Skeletal muscle satellite cell (primary cell): ENCODE results near the gene PPEF1.
"Not testable (repeated sequence)": the region's sequence is repeated elsewhere in the genome, so short reads cannot be mapped to it uniquely, and the experiment has no call there.

Experiments
- H3K27me3 ChIP-seq: 2 replicates; pipeline ENCODE4 v1.7.0; 2013; ENCODE audit warnings: low read length; ENCODE audit not compliant: control insufficient read depth, insufficient read depth
- H3K36me3 ChIP-seq: 2 replicates; pipeline ENCODE4 v1.7.0; 2013; ENCODE audit warnings: mild to moderate bottlenecking, control low read depth, low read length; ENCODE audit not compliant: insufficient read depth
- H3K4me1 ChIP-seq: 2 replicates; pipeline ENCODE4 v1.7.0; 2013; ENCODE audit warnings: low read length; ENCODE audit not compliant: control insufficient read depth, insufficient read depth
- H3K4me2 ChIP-seq: 2 replicates; pipeline ENCODE4 v1.7.0; 2013; ENCODE audit warnings: mild to moderate bottlenecking, low read length
- H3K4me3 ChIP-seq: 2 replicates; pipeline ENCODE4 v1.7.0; 2013; ENCODE audit warnings: low read length
- H3K9ac ChIP-seq: 2 replicates; pipeline ENCODE4 v1.7.0; 2013; ENCODE audit warnings: mild to moderate bottlenecking, low read depth, low read length, moderate library complexity
- H3K9me3 ChIP-seq: replicated peaks from 2 replicates; pipeline ENCODE4 v1.7.0; 2013; ENCODE audit warnings: mild to moderate bottlenecking, control low read depth, low read length

The PPEF1 gene

GRCh38 chrX:18810416-18810815, 103.0 kb downstream of the PPEF1 start:
- Histone ChIP-seq H3K4me3 (no peak overlapping the region), H3K4me1 (no peaks in the 10 kb centered on the region), H3K36me3 (no peaks in the 10 kb centered on the region), H3K27me3 (no peaks in the 10 kb centered on the region), H3K9ac (no peak overlapping the region), H3K4me2 (no peak overlapping the region), H3K9me3 (no peaks in the 10 kb centered on the region)

- no peaks in the 10 kb centered on the region for H3K9me3 ChIP-seq
- H3K4me2 ChIP-seq, result no peak overlapping the region
- no peak overlapping the region for H3K9ac ChIP-seq
- H3K4me3 ChIP-seq, result no peak overlapping the region
- no peaks in the 10 kb centered on the region for H3K4me1 ChIP-seq
- no peaks in the 10 kb centered on the region for H3K27me3 ChIP-seq
- no peaks in the 10 kb centered on the region for H3K36me3 ChIP-seq
Observed at GRCh38 chrX:18825375-18825774, 117.9 kb downstream of the PPEF1 start.

GRCh38 chrX:18828832-18829404, 121.5 kb downstream of the PPEF1 start:
- H3K4me3 ChIP-seq, result no peak overlapping the region
- H3K36me3 ChIP-seq, result no peaks in the 10 kb centered on the region
- H3K27me3 ChIP-seq, result no peaks in the 10 kb centered on the region
- no peaks in the 10 kb centered on the region for H3K9me3 ChIP-seq
- H3K9ac ChIP-seq, result no peak overlapping the region
- H3K4me2 ChIP-seq, result no peak overlapping the region
- H3K4me1 ChIP-seq, result peaks cover 6% of the 10 kb centered on the region

GRCh38 chrX:18833071-18833731, 125.8 kb downstream of the PPEF1 start:
- H3K4me2 ChIP-seq, result peak overlapping the region; percentile 77
- no peak overlapping the region for H3K9ac ChIP-seq
- H3K36me3 ChIP-seq, result no peaks in the 10 kb centered on the region
- peak overlapping the region; percentile 48 for H3K4me3 ChIP-seq
- peaks cover 6% of the 10 kb centered on the region for H3K4me1 ChIP-seq
- H3K9me3 ChIP-seq, result no peaks in the 10 kb centered on the region
- H3K27me3 ChIP-seq, result no peaks in the 10 kb centered on the region

- not testable (repeated sequence) for H3K9me3 ChIP-seq, H3K4me2 ChIP-seq, H3K4me3 ChIP-seq, H3K27me3 ChIP-seq, H3K9ac ChIP-seq, H3K36me3 ChIP-seq, H3K4me1 ChIP-seq
Observed at GRCh38 chrX:18847901-18848300, 140.5 kb downstream of the PPEF1 start.

- H3K4me3 ChIP-seq, result no peak overlapping the region
Observed at GRCh38 chrX:18855919-18856644, 148.6 kb downstream of the PPEF1 start.

GRCh38 chrX:18856645-18856997, 149.2 kb downstream of the PPEF1 start:
- H3K27me3 ChIP-seq, result no peaks in the 10 kb centered on the region
- H3K9ac ChIP-seq, result no peak overlapping the region
- no peaks in the 10 kb centered on the region for H3K9me3 ChIP-seq
- H3K4me1 ChIP-seq, result peaks cover 3% of the 10 kb centered on the region
- no peak overlapping the region for H3K4me3 ChIP-seq
- no peaks in the 10 kb centered on the region for H3K36me3 ChIP-seq
- H3K4me2 ChIP-seq, result no peak overlapping the region

More at GRCh38 chrX:18855919-18856644, 148.6 kb downstream of the PPEF1 start:
- peaks cover 3% of the 10 kb centered on the region for H3K4me1 ChIP-seq
- H3K9me3 ChIP-seq, result no peaks in the 10 kb centered on the region
- H3K27me3 ChIP-seq, result no peaks in the 10 kb centered on the region
- H3K36me3 ChIP-seq, result no peaks in the 10 kb centered on the region
- no peak overlapping the region for H3K4me2 ChIP-seq
- no peak overlapping the region for H3K9ac ChIP-seq

- H3K27me3 ChIP-seq, result no peaks in the 10 kb centered on the region
- no peak overlapping the region for H3K4me2 ChIP-seq
- H3K4me3 ChIP-seq, result no peak overlapping the region
- H3K9ac ChIP-seq, result no peak overlapping the region
- no peaks in the 10 kb centered on the region for H3K36me3 ChIP-seq
- H3K9me3 ChIP-seq, result no peaks in the 10 kb centered on the region
- H3K4me1 ChIP-seq, result peaks cover 1% of the 10 kb centered on the region
Observed at GRCh38 chrX:18861511-18861910, 154.1 kb downstream of the PPEF1 start.

GRCh38 chrX:18864390-18864920, 157.0 kb downstream of the PPEF1 start:
- Histone ChIP-seq H3K4me1 (no peaks in the 10 kb centered on the region), H3K9ac (no peak overlapping the region), H3K4me3 (no peak overlapping the region), H3K27me3 (no peaks in the 10 kb centered on the region), H3K4me2 (no peak overlapping the region), H3K36me3 (no peaks in the 10 kb centered on the region), H3K9me3 (no peaks in the 10 kb centered on the region)

- Histone ChIP-seq H3K36me3 (no peaks in the 10 kb centered on the region), H3K4me2 (no peak overlapping the region), H3K4me3 (no peak overlapping the region), H3K27me3 (no peaks in the 10 kb centered on the region), H3K9me3 (no peaks in the 10 kb centered on the region), H3K9ac (no peak overlapping the region), H3K4me1 (peaks cover 23% of the 10 kb centered on the region)
Observed at GRCh38 chrX:18871161-18871890, 163.9 kb downstream of the PPEF1 start.

- no peaks in the 10 kb centered on the region for H3K9me3 ChIP-seq
- H3K36me3 ChIP-seq, result no peaks in the 10 kb centered on the region
- peaks cover 23% of the 10 kb centered on the region for H3K4me1 ChIP-seq
- no peak overlapping the region for H3K9ac ChIP-seq
- H3K4me3 ChIP-seq, result no peak overlapping the region
- H3K4me2 ChIP-seq, result no peak overlapping the region
- no peaks in the 10 kb centered on the region for H3K27me3 ChIP-seq
Observed at GRCh38 chrX:18871970-18872369, 164.5 kb downstream of the PPEF1 start.
